ENCODE measurements around the gene IL15RA.
"Not testable (repeated sequence)": the region's sequence is repeated elsewhere in the genome, so short reads cannot be mapped to it uniquely, and the experiment has no call there.

IL15RA gene

DNA sequence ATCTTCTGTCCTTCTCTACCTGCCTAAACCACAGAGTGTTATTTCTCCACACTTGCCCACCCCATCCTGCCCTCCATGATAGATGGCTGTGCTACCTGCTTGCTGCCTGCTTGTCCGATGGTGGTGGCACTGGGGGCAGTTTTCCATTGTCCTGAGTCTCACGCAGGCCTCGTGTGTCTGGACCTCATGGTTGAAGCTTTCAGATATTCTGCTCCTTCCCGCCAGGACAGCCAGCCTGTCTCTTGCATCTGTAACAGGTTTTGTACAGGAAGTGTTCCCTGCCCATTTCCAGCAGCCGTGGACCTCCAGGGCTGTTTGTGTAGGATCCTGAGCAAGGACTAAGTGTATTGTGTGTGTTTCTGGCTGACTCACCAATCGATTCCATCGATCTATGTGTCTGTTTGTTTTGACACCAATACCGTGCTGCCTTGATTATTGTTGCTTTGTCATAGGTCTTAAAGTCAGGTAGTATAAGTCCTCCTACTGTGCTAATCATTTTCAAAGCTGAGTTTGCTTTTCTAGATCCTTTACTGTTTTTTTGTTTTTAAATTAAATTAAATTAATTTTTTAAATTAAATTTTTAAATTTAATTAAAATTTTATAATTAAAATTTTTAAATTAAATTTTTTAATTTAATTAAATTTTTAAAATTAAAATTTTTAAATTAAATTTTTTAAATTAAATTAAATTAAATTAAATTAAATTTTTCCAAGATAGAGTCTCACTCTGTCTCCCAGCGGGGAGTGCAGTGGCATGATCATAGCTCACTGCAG, 8.5 kb downstream of the IL15RA start:
- no peak for DNase-seq (ENCODE audit: low spot score)

- no peak for DNase-seq (ENCODE audit: low spot score)
Observed at GRCh38 chr10:5968037-5968680, 9.2 kb downstream of the IL15RA start.

DNA sequence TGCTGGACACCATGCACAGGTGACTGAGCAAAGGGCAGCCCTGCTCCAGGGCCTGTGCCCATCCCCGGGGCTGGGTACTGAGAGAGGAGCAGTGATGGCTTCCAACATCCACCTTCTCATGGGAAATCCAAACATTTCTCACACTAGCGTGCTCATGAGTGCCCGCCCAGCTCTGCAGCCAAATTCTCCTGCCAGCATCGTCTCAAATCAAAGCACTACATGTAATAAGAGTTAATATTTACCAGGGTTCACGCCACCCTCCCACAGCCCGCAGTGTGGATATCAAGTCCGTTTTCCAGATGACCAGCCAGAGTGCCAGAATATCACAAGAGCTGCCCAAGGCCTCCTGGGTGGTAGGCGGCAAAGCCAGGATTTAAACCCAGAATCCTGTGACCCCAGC, 12.1 kb downstream of the IL15RA start:
- no peak for DNase-seq (ENCODE audit: low spot score)

GRCh38 chr10:5964736-5965135, 12.6 kb downstream of the IL15RA start:
- DNase-seq (ENCODE audit: low spot score): no peak

GRCh38 chr10:5963591-5963990, 13.8 kb downstream of the IL15RA start:
- no peak for DNase-seq (ENCODE audit: low spot score)

- DNase-seq (ENCODE audit: low spot score): no peak
Observed at GRCh38 chr10:5963071-5963470, 14.3 kb downstream of the IL15RA start.

DNA sequence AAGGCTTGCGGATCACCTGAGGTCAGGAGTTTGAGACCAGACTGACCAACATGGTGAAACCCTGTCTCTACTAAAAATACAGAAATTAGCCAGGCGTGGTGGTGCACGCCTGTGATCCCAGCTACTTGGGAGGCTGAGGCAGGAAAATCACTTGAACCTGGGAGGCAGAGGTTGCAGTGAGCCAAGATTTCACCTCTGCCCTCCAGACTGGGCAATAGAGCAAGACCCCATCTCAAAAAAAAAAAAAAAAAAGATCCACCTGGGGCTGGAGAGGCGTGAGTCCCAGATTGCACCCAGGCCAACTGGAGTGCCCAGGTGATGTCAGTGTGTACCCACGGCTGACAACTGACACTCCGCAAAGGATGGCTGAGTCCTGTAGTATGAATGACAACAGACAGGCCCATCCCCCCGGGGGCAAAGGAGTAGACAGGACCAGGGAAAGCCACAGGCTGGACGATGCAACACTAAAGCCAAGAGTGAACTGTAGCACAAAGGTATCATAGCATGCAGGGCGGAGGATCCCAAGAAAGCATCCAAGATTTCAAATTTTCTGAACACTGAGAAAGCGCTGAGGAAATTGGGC, 14.9 kb downstream of the IL15RA start:
- not testable (repeated sequence) for DNase-seq (ENCODE audit: low spot score)

DNA sequence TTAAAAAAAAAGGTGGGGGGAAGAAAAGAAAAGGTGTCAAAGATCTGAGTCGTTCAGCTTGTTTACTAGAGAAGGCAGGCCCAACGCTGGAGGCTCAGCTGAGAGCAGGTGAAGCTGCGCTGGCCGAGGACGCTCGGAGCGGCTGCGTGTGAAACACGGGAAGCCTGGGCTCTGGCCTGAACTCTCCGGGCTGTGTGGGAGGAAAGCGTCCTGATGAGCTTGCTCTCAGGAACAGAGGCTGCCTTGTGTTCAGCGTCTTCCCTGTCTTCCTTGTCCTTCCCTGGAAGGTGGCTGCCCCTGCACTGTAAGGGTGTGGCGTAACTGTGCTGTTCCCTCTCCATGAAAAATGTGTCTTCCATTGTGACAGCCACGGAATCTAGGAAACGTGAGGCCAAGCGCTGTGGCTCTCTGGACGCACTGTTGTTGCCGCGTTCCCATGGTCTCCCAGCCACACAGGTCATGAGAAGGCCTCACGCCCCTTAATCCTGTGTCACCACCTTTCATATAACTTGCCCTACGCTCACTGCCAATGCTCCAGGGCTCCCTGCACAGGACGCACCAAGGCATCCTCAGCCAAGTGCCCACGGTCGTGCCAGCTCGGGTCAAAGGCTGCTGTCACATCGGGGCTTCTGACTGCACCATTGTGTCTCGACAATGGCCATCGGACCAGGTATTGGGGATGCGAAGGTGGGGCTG, 15.8 kb downstream of the IL15RA start:
- no peak for DNase-seq (ENCODE audit: low spot score)

DNA sequence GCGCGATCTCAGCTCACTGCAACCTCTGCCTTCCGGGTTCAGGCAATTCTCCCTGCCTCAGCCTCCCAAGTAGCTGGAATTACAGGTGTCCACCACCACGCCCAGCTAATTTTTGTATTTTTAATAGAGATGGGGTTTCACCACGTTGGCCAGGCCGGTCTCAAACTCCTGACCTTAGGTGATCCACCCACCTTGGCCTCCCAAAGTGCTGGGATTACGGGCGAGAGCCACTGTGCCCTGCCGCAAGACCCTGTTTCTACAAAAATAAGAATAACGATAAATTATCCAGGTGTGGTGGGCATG, 16.4 kb downstream of the IL15RA start:
- DNase-seq (ENCODE audit: low spot score): not testable (repeated sequence)

GRCh38 chr10:5960070-5960972, 17.0 kb downstream of the IL15RA start:
- peak; percentile 41 for DNase-seq (ENCODE audit: low spot score)

DNA sequence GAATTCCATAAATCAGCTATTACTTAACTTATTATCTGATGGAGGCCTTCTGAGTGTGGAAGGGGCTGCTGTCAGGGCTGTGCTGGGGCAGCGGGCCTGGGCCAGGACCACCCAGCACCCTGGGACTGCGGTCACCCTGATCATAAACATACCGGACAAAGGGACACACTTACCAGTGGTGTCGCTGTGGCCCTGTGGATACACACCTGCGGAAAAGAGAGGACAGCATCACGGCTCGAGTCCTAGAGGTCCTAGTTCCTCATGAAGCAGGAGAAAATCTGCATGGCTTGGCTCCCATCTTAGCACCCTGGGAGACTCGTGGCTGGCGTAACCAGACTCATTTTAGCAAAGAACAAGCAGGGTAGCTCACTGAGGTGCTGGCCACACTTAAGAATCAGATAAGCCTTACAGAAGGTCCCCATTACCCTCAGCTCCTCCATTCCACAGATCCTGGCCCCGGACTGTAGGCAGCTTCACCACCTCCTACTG, 17.7 kb downstream of the IL15RA start:
- no peak for DNase-seq (ENCODE audit: low spot score)

DNA sequence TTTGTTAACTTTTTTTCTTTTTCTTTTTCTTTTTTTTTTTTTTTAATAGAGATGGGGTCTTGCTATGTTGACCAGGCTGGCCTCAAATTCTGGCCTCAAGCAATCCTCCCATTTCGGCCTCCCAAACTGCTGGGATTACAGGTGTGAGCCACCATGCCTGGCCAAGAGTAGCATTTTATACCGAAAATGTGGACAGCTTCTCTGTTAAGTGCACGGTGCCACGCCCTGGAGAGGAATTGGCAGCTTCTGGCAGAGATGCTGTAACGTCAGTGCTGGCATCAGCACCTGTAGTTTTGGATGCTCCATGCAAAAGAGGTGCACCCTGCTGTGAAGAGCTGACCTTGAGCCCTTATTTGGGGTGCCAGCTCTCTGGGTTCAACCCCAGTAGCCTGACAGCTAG, 18.2 kb downstream of the IL15RA start:
- no peak for DNase-seq (ENCODE audit: low spot score)

DNA sequence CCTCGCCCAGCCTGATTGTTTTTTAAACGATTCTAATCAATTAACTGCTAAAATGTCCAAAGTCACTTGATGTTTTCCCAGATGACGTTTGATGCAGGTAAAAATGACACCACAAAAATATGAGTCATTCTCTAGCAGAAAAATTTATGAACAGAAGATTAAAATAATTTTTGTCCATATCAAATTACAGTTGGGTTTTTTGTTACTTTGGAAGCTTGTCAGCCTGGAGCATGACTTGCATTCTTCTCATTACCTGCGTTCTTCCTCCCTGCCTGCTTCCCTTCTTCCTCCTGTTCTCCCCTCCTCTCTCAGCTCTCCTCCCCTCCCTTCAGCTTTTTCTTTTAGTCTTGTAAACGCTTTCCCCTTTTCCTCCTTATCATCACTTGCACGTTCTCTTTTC, 18.7 kb downstream of the IL15RA start:
- no peak for DNase-seq (ENCODE audit: low spot score)

DNA sequence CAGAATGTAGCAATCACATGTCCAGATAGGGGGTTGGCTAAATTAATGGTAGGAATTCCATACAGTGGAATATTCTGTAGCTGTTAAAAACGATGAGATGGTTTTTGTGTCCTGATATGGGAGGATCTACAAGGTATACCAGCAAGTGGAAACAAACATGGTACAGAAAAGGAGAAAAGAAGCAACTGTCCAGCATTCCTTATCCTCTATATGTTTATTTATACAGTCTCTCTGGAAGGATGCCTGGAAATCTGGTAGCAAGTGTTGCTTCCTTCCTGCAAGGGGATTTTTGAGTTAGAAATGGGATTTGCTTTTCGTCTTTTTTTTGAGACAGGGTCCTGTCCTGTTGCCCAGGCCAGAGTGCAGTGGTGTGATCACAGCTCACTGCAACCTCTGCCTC, 19.3 kb downstream of the IL15RA start:
- no peak for DNase-seq (ENCODE audit: low spot score)

GRCh38 chr10:5956146-5956936, 21.0 kb downstream of the IL15RA start:
- DNase-seq (ENCODE audit: low spot score): no peak

DNA sequence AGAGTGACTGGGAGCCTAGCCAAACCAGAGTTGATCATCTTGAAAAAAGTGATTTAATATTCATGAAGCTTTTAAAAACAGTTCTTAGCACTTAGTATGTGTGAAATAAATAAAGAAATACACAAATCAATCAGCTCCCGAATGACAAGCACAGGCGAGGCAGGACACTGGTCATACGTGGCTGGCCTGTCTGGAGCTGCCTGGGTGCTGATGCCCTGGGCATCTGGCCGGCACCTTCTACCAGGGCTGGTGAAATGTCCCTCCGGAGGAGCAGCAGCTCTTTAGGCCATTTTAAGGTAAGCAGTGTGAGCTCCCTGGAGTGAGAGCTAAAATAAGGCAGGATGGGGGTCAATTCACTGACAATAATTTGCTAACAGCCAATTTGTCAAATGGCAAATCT, 23.7 kb downstream of the IL15RA start:
- no peak for DNase-seq (ENCODE audit: low spot score)

DNA sequence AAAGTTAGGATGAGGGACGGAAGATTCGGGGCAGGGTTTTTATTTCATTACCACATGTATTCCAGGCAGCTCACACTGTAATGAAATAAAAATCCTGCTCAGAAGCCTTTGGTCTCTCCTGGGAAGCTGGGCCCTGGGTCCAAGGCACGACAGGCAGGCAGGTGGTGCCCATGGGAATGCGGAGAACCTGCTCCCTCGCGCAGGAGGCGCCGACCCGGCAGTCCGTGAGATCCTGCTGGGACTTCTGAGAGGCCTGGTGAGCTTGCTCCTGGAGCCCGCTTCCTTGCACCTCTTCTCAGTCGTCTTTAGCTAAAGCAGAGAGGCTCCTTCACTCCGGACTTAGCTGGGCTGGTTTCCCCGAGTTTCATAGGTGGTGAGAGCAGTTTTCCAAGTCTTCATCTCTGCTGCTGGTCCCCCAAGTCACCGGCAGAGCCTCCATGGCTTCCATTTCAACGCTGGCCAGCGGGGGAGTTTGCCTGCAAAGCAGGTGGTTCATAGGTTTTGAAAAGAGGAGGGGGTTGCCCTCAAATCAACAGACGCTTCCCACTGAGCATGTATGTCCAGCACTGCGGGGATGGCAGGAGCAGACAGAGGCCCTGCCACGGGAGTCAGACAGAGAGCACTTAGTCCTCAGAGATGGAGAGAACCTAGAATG, 24.5 kb downstream of the IL15RA start:
- no peak for DNase-seq (ENCODE audit: low spot score)

DNA sequence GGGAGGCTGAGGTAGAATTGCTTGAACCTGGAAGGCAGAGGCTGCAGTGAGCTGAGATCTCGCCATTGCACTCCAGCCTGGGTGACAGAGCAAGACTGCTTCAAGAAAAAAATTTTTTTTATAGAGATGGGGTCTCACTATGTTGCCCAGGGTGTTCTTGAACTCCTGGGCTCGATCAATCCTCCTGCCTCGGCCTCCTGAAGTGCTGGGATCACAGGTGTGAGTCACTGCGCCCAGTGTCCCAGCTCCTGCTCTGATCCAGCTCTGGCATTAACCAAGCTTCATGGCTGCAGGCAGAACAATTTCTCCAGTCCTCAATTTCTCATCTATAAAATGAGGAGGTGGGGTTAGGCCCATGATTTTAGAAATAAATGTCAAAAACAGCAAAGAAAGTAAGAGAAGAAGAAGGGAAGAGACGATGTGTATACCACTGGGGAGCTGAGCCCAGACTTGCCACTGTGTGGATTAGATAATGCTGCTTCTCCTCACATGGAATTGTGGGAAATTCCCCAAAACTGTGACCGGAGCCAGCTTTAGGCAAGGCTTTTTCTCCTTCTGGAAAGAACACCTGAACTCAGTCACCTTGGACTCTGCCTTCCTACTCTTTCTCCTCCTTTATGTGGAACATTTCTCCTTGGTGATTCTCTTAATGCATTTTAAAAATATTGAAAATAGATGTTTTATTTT, 25.5 kb downstream of the IL15RA start:
- DNase-seq (ENCODE audit: low spot score): no peak

DNA sequence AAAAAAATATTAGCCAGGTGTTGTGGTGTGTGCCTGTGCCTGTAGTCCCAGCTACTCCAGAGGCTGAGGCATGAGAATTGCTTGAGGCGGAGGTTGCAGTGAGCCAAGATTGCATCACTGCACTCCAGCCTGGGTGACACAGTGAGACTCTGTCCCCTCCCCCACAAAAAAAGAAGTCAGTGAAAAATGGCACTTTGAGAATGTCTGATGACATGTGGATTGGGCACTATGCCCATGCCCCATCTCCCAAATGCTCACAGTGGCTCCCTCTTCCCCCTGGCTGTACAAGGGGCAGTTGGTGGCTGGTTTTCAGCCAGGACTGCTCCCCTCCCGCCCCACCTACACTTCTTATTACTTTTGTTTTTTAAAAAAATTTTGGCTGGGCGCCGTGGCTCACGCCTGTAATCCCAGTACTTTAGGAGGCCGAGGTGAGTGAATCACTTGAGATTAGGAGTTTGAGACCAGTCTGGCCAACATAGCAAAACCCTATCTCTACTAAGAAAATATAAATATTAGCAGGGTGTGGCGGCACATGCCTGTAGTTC, 26.1 kb downstream of the IL15RA start:
- no peak for DNase-seq (ENCODE audit: low spot score)

Data from AG20443 (cell line).